Measurements from ENCODE around the gene FAM204A.
A peak's percentile ranks its signal among the peaks of the same experiment; 100 is the strongest.

The FAM204A gene

DNA sequence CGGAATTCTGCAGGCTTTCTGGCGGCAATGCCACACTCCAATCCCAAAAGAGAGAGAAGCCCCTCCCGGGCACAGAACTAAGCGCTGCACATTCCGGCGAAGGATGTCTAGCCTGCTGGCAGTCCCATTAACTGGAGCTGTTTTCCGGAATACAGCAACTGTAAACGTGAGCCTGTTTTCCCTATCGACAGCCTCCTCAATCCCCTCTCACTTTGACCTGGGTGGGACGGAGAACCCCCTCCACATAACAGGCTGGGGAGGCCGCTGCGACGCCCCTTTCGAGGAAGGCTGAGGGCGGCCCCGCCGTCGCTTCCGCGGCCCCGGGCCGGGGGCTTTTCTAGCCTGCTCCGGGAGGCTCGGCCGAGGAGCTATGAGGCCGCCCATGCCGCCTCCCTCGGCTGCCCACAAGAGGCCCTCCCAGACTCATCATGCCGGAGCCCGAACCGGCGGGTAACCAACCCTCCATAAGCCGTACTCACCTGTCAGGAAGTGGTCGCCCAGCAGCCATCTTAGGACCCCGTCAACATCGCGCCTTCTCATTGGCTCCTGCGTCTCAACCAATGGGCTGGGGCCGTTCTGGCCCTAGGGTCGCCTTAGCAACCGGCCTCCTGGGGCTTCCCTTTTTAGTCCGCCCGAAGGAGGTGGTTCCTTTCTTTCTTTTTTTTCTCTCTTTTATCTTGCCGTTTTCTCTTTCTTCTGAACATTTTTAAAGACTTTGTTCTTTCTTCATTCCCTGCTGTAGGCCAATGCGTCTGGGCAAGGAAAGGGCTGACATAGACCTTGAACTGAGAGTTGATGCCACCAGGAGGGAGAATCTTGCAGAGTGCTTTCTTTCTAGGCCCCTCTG is at the start of gene FAM204A:
Gene FAM204A, minus strand, starts transcription at position 534 of the 847 bp plus-strand sequence. CDS start 5,909 bp downstream, outside the sequence.
- peak; percentile 26 to 80 for DNase-seq

DNA sequence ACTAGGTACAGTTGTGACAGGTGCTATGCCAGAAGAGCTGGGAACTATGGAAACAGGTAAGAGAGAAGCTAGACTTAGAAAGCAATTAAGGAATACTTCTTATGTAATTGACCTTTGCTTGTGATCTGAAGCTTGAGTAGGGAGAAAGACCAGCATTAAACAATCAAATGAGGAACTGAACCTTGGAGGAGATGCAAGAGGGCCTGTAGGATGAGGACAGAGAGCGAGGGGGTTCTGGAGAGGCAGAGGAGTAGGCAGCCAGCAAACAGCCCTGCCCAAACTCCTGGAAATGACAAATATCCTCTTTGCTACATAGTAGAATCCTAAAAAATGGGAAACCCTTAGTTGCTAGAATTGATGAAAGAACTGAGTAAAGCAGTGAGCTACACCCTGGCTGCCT is 41.6 kb upstream of the FAM204A start:
- DNase-seq = no peak

DNA sequence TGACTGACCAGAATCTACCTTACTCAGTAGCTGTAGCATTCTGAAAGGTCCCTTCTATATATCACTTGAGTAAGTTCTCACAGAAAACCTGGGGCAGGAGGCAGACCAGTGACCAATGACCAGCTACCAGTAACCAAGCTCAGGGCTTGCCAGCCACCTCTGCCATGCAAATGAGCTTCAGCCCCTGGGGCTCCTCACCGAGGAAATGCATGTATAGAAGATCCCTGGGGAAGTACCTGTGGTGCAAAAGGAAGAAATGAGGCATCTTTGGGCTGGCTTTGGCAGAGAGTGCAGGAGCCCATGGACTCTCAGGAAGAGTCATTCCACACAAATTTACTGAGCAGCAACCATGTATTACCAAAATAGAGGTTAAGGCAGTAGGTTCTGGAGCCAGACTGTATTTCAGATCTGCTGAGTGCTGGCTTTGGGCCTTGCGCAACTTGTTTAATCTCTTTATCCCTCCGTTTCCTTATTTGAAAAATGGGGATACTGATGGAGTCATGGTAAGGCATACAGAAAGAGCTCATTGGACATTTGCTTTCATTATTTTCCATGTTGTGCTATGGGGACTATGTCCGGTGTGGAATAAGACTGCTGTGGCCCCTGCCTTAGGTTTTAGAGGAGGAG is 41.1 kb upstream of the FAM204A start:
- DNase-seq = no peak

DNA sequence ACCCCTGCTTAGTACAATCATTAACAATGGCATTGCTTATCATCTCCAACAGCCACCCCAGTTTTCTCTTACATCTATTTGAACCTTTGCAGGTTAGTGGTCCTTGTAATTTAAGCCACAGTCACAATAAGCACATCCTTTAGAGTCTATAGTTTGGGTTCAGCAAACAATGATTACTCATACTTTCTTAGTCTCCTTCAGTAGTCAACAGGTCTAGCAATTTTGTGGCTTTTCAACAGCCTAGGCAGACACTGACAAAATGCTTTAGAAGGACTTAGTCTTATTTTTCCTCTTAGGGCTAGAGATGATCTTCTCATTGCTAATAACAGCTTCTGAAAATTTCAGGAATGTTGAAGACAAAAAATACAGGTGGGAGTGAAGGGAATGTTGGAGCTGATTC is 32.3 kb upstream of the FAM204A start:
- DNase-seq = no peak

DNA sequence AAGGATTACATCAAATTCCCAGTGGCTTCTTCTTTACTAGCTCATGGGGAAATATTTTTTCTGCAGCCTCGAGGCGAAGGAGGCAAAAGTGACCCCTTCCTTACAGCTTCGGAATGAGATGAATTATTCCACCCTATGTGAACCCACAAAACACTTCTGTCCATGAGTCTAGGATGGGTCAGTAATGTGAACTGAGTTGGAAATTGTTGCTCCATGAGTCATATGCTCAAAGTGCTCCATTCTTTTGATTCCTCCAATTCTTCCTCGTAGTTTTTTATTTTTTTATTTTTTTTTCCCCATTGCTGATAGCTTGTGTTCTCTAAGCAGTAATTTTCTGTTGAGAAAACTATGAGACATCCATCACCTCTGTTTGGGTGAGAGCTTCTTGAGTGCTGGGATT is 31.7 kb upstream of the FAM204A start:
- DNase-seq = no peak

DNA sequence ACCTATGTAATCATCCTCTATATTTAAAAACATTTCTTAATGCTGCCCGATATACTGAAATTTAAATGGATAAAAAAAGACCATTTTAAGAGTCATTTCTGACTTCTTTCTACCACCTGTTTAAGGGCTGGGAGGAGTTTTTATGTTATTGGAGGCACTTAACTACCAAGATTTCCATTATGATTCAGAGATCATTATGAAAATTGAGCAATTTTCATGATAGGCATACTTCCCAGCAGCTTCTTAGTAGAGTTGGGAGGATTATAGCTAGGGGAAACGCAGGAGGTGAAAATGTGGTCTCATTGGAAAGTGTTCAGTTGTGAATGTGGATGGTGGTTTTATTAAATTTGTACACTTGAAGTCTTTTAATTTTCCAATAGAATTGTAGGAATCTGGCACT is 28.4 kb upstream of the FAM204A start:
- no peak for DNase-seq

DNA sequence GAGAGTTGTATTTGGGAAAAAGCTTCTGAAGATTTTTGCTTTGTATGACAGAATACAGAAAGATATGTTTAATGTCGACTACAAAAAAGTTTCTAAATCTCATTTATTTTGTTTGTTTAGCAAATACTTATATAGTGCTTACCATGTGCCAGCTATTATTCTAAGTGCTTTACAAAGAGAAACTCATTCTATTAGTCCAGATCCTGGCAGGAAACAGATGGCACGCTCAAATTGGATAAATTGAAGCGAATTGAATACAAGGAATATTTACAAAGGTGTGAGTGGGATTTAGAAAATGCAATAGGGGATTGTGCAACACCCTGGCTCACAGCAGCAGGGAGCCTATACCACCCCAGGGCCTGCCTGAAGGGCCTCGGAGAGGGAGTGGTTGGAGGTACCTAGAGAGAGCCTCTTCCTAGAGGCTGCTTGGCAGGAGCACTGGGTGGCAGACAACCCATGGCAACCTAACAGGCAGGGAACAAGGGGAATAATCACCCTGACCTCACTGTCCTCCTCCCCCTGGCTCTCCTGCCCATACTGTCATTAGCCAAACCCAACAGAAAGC is 27.6 kb upstream of the FAM204A start:
- DNase-seq = no peak

DNA sequence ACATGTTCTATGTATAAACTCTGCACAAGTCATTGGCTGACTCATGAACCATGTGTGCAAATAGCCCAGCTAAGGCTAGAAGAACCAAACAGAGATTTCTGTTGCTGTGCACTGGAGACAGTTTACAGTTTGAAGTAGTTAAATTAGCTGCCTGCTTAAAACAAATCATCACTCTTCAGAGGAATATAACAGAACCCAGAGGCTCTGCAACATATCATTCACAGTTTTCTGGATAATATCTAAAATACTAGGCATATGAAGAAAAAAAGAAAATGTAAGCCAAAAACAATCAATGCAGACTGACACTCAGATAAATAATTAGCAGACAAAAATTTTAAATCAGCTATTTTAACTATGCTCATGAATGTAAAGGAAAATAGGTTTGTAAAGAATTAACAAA is 23.6 kb upstream of the FAM204A start:
- DNase-seq = no peak

DNA sequence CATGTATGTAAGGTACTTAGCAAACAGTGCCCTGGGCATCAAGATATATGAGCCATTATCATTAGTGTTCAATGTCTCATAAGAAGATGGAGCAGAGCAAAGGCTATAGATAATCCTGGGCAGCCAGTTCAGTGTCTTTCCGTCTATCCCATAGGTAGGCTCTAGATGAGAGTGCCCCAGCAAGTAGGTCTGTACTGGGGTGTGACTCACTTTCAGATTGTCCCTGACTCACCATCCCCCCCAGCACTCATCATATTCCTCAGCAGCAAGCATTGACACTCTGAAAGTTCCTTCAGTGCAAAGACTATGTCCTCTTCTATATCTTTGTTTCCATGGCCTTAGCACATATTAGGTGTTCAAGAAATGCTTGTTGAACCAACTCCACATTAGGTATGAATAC is 20.0 kb upstream of the FAM204A start:
- no peak for DNase-seq

DNA sequence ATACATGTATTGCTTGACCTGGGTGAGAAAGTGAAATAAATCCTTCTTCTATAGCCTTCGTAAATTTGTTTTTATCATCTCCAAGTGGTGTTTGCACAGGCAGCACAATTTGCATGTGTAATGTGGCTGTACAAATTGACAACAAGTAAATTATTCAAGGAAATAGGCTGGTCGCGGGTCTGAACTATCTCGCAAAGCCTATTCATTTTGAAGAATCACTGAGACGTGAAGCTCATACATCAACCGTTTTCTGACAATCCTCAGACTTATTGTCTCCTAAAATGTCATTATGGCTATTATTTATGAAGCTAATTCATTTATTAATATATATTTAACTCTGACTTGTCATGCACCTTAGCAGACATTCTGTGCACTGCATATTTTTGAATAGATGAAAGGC is 16.2 kb upstream of the FAM204A start:
- DNase-seq = no peak

DNA sequence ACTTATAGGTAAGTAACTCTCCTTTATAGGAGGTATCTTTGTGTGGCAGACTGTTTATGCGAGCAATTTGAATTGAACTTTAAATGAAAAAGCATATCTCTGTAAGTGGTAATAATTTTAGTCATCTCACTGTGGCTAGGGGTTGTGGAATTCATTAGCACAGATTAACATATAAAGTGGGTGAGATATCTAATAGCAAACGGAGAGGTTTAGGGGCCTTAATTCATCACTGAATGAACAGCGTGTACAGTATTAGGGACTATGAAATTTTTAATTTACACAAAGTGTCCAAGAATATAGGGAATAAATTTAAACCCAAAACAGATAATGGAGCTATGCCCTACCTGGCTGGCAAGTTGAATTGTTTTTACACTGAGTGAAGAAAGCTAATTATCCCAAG is 15.7 kb upstream of the FAM204A start:
- no peak for DNase-seq

DNA sequence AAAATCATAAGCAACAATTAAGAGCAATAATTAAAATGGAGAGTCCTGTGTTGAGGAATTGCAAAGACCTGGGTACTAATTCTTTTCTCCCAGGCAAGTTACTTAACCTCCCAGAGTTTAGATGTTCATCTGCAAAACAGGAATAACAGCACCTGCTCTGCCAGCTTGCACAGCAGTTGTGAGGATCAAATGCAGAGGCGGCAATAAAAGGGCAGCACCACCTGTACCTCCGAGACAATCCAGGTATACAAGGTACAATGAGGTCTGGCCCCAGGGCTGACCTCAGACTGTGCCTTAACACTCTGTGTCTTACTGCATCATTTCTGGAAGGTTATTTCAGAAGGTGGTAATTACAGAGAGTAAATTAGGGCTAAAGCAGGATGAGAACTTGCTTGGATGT is 14.5 kb upstream of the FAM204A start:
- no peak for DNase-seq

DNA sequence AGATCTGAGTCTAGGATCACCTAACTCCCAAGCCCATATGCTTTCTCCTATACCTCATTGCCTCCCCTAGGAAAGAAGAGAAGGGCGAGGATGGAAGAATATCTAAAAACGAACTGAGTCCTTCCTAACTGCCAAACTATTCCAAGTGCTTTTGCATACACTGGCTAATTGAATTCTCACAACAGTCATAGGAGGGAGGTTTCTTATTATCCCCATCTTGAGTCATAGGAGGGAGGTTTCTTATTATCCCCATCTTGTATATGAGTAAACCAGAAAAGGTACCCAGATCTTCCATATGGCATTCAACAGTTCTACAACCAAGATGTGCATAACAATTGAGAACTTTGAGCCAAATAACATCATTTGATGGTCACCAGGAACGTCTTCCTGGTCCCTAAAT is 13.1 kb upstream of the FAM204A start:
- DNase-seq = no peak

DNA sequence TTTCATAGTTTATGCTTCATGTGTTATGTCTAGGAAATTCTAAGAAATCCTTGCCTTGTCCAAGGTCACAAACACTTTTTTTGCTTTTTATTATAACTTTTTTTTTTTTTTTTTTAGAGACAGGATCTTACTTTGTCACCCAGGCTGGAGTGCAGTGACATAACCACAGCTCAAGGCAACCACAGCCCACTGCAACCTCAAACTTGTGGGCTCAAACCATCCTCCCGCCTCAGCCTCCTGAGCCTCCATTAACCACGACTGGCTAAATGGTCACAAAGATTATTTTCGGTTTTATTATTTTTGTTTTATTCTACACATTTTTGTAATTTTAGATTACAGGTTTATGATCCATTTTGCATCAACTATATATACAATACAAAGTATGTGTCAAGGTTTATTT is 7.1 kb upstream of the FAM204A start:
- no peak for DNase-seq

DNA sequence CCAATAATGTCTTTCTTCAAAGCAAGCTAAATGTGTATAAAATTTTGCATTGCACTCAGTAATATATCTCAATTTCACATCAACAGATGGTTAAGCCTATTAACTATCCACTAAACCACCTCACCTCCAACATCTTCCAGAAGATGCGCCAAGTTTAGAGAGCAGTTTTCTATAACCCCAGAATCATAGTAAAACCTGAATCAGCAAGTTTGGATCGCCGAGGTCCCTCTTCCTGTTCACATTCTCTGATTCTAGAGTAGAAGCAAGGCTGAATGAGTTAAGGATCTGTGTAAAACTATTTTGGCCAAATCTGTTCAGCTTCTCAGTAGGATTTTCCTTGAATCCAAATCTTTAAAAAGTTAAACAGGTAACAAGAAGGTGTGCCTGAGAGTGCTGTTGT is 1.4 kb upstream of the FAM204A start:
- DNase-seq = no peak

DNA sequence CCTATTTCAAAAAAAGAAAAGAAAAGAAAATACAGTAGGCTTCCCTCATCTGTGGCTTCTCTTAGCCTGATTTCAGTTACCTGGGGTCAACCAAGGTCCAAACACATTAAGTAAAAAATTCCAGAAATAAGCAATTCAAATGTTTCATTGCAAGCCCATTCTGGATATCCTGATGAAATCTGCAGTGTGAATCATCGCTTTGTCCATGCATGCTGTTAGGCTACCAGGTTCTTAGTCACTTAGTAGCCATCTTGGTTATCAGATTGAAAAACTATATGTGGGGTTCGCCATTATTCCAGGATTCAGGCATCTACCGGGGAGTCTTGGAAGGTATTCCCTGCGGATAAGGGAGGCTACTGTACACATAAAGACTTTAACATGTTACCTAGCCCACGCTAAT is 991 bp upstream of the FAM204A start:
- DNase-seq = no peak

DNA sequence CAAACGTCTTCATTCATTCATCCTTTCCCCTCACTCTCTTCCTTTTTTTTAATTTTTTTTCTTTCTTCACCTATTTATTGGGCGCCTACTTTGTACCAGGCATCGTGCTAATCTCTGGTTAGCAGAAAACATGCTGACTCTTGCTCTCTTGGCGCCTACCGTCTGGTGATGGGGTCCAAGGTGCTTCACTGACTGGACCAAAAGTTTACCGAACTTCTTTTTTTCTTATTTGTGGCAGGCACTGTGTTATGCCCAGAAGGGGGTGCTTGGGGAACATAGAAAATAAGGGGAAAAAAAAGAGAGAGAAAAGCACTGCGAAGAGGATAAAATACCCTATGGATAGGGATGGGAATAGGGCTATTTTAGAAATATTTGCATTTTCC is 505 bp upstream of the FAM204A start:
- DNase-seq = no peak

DNA sequence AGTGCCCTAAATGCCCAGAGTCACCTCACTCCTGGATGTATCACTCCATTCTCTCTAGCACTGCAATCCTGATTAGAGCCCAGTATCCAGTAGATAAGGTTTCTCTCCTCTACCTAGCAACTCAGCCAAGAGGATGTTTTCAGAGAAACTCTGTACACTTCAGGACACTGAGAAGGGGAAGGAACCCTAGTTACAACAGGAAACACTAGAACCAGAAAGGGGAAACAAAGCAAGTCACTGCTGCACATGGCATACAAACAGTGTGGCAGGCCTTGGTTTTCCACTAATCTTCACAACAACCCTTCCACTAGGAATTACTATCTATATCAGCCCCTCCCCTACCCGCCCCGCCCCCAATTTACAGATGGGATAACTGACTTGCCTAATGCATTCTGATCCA is 1.6 kb downstream of the FAM204A start:
- DNase-seq = no peak

DNA sequence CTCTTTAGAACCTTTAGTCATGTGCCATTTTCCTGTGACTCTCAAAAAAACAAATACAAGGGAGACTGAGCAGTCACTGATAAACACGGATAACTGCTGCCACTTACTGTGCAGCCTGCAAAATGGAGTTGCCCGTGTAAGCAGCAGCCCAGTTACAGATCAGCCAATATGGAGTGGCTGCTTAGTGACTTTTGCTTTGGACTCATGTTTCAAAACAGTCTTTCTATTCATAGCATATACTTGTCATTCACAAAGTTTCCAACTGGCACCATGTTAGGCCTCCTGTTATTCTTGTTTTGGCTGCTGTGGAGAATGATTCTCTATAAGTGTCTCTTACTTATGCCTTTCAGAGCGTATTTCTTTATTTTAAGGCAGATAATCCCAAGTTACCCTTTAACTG is 3.0 kb downstream of the FAM204A start:
- DNase-seq = no peak

DNA sequence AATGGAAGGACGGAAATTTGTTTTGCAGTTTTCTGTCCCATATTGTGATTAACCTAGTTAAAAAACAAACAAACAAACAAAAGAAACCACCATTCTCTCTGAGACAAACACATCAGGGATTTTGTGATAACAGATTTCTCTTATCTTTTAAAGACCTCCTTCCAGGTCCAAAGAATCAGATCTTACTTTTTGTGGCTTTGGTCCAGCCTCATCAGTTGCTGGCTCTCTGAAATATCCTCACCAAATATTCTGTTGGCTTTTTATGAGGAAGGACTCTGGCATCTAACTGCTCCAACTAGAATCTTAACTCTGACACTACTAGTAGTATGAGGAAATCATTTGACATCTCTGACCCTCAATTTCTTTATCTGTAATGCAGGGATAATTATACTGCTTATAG is 4.8 kb downstream of the FAM204A start:
- DNase-seq = no peak

DNA sequence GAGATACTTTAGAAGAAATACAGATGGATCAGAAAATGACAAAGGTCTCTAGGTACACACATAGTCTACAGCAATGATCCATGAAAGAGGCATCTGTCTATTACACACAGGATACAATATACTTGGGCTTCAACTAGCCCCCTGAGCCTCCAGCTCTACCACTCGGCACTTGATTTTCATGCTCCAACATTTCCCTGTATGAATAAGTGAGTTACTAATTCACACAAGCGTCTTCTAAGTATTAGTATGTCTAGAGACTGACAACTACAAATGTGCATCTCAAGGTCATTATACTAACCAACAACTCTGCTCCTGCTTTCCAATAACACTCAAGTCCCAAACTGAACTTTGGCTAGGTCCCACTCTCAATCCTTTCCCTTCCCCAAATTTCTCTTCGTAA is 8.3 kb downstream of the FAM204A start:
- no peak for DNase-seq

DNA sequence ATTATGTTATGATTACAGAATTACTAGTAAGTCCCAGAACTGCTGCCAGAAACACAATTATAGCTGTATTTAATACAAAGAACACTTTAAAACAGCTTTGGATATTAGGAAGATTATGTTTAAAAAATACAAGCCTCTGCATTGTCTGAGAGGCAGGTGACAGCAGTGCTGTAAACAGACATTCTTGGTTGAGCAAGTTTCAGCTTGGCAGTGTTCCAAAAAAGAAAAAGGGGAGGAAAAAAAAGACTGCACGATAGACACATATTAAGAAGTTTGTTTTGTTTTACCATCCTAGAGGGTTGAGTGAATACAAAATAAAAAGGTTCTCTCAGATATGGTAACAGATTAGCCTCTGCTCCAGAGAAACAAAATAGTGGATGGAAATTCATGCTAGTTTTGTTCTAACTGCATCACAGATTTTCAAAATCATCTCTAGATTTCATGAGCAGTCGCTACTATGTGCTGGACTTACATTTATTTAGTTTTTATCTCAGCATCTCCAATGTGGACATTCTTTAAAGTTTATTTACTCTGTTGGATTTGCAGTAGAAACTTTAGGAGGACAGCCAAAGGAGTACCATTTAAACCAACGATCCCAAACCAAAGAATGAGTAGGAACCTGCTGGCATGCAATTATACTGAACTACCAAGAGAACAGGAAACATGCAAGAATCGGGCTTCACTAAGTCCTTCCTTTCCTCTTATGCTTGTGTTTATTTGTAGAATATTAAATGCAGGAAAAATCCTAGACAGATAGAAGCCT is 9.0 kb downstream of the FAM204A start:
- DNase-seq = no peak

DNA sequence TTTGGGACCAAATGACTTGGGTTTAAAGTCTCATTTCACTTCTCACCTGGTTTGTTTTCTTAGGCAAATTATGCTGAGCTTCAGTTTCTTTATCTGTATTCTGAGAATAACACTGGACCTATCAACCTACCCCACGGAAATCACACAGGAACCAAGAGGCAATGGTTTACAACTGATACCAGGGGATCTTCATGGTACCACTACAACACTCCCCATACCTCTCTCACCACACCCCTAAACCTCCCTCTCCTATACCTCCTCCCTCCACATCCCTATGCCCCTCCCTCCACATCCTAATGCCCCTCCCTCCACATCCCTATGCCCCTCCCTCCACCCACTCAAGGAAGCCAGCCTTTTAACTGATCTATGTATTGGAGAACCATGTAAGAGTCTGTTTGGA is 9.9 kb downstream of the FAM204A start:
- no peak for DNase-seq
